ENCODE measurements around the gene ARHGAP22.

- TF ChIP-seq POLR2AphosphoS5 (IDR thresholded peaks at IDR 0.05; ENCODE audit: low read depth, low read length) (no peak), POLR2A (IDR thresholded peaks at IDR 0.05; ENCODE audit: low read depth, low read length) (no peak)
Measured at GRCh38 chr10:48476279-48476982, 128.4 kb downstream of the ARHGAP22 start.
